ENCODE data around the gene GALNT16.
"Not testable (repeated sequence)": the region's sequence is repeated elsewhere in the genome, so short reads cannot be mapped to it uniquely, and the experiment has no call there.

The GALNT16 gene
- 0 to 0.18 reads per million in 2 experiments for total RNA-seq

GRCh38 chr14:69259527-69260189, at the start of gene GALNT16:
GALNT16 (plus strand) TSS chr14:69260158; CDS start chr14:69260291, 133 bp downstream.
- DNase-seq (ENCODE audit: low read depth) = no peak

GRCh38 chr14:69214393-69214792, 45.6 kb upstream of the GALNT16 start:
- no peak for DNase-seq (ENCODE audit: low read depth)

DNA sequence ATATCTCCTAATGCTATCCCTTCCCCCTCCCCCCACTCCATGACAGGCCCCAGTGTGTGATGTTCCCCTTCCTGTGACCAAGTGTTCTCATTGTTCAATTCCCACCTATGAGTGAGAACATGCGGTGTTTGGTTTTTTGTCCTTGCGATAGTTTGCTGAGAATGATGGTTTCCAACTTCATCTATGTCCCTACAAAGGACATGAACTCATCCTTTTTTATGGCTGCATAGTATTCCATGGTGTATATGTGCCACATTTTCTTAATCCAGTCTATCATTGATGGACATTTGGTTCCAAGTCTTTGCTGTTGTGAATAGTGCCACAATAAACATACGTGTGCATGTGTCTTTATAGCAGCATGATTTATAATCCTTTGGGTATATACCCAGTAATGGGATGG, 42.3 kb upstream of the GALNT16 start:
- DNase-seq (ENCODE audit: low read depth) = not testable (repeated sequence)

GRCh38 chr14:69224946-69225345, 35.0 kb upstream of the GALNT16 start:
- DNase-seq (ENCODE audit: low read depth) = no peak

DNA sequence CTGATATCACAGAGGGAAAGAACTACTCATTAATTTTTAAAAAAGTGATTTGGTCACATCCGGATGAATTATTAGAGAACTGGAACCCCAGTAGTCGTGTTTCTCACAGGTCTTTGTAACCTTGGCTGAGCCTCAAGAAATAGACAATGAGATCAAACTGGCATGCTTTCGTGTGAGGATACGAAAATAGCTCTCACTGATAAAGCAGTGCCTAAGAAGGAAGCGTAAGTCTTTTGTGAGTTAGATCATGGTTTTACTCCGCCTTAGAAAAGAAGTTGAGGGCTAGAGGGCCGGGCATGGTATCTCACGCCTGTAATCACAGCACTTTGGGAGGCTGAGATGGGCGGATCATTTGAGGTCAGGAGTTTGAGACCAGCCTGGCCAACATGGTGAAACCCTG, 33.8 kb upstream of the GALNT16 start:
- DNase-seq (ENCODE audit: low read depth) = no peak

DNA sequence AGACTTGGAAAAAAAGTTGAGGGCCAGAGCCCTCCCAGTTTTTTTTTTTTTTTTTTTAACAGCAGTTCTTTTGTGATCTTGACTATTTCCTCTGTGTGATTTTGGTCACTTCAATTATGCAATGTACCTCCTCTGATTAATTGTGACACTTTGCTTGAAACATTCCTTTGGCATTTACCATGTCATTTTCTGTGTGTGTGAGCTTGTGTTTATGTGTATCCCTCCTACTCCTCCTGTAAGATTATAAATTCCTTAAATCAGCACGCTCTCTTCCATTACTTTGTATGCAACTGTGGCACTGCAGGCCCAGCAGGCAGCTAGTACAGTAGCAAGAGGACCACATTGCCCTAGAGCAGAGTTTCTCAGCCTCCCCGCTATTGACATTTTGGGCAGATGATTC, 33.2 kb upstream of the GALNT16 start:
- no peak for DNase-seq (ENCODE audit: low read depth)

- no peak for DNase-seq (ENCODE audit: low read depth)
These were observed 28.5 kb upstream of the GALNT16 start for GRCh38 chr14:69231486-69231885.

DNA sequence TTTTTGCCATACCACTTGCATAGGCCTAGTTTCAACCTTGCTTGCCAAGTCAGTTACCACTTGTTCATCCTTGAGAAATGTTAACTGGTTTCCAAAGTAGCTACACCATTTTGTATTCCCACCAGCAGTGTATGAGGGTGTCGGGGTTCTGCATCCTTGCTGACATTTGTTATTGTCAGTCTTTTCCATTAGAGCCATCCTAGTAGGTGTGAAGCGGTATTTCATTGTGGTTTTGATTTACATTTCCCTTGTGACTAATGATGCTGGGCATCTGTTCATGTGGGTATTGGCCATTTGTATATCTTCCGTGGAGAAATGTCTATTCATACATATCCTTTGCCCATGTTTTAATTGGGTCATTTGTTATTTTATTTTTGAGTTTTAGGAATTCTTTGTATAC, 27.6 kb upstream of the GALNT16 start:
- DNase-seq (ENCODE audit: low read depth) = no peak

DNA sequence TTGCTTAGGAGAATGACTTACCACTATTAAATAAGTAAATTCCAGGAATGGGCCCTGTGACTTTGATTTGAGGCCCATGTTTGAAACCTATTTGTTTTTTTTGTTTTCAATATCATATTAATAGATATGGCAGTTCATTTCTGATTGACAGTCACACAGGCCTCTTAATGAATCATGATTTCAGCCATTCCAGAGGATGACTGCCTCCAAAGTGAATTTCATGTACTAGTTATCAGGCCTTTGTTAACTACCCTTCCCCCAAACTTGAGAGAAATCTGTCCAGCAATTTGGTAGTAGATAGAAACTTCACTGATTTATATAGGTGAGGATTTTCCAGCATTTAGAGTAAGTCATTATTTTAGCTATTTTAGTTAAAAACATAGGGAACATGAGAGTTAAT, 25.9 kb upstream of the GALNT16 start:
- no peak for DNase-seq (ENCODE audit: low read depth)

DNA sequence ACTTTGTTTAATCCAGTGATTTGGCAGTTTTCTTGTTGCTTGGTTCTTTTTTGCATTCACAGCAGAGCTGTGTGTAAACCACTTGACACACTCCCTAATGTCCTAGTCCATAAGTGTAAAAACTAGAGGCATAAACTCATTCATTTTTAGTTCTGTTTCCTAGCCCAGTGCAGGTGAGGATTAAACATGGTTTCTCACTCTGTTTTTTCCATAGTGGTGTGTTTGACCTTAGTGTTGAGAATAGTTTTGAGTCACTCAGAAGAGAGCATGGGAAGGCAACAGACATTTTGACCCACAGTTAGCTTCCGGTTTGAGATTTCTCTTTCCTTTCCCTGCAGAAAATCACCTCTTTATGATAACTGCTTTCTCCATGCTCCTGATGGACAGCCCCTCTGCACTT, 24.2 kb upstream of the GALNT16 start:
- no peak for DNase-seq (ENCODE audit: low read depth)

DNA sequence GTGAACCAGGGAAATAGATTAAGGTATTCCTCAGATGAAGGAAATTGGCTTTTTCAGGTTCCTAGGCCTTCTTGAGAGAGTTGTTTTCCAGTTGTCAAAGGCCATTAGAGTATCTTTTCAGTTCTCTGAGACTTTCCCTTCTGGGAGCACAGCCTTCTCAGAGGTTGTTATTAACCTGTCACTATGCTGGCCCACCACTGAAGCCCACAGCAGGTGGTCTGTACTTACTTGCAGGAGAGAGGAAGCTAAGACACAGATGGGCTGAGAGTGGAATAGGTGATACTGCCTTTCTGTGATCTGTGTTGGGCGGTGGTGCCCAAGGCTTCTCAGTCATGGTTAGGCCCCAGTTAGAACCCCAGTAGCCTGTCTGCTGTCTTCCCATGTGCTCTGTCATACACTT, 22.8 kb upstream of the GALNT16 start:
- no peak for DNase-seq (ENCODE audit: low read depth)

DNA sequence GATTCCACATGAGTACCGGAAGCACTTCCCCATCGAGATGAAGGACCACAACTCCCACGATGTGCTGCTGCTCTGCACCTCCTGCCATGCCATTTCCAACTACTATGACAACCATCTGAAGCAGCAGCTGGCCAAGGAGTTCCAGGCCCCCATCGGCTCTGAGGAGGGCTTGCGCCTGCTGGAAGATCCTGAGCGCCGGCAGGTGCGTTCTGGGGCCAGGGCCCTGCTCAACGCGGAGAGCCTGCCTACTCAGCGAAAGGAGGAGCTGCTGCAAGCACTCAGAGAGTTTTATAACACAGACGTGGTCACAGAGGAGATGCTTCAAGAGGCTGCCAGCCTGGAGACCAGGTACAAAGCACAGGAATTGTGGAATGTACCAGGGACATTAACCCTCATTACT, 22.4 kb upstream of the GALNT16 start:
- DNase-seq (ENCODE audit: low read depth) = no peak

DNA sequence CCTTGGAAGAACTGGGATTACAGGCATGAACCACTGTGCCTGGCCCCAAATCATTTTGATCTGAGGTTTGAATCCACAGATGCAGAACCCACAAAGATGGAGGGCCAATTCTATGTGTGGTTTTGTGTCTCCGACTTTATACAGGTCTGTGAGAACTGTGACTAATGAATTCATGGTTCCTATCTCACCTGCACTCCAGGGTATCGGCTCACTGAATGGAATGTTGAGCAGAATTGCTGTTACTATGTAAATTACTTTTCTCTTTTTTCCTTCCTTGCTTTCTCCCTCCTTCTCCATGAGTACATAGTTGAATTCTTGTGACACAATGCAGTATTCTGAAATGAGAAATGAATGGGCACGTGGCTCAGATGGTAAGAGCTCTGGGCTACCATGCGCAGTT, 21.1 kb upstream of the GALNT16 start:
- no peak for DNase-seq (ENCODE audit: low read depth)

DNA sequence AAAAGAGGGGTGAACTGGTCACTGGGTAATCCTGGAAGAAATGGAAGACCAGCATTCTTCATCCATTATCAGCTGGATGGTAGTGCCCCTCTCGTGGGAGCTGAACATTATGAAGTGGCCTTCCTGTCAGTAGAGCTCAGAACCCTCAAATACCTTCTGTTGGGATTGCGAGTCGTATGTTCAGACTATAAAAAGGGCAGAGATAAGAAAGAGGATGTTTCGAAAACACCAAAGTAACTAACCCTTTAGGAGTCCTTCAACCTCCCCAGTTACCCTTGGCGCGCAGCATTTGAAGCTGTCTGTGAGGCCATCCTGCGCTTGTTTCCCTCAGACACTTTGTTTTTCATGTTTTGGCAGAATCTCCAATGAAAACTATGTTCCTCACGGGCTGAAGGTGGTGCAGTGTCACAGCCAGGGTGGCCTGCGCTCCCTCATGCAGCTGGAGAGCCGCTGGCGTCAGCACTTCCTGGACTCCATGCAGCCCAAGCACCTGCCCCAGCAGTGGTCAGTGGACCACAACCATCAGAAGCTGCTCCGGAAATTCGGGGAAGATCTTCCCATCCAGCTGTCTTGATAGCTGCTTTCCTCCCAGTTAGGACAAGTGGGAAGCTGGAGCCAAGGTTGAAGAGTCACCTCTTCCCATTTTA, 19.3 kb upstream of the GALNT16 start:
- DNase-seq (ENCODE audit: low read depth) = no peak

DNA sequence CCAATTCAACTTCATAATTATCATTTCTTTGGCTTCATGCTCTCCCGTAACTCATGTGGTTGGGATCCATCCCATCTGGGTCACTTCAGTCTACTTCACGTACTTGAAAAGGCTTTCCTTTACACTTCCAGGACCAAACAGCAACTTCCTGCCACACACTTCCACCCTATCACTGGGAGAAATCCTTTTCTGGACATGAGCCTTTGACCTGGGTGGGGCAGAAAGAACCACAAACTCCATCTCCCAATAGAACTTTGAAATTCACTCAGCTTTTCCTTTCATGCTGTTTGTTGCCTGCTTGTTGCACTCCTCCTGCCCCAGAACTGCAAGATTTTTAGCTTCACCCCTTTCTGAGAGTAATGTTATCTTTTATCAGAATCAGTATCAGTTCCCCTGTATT, 18.4 kb upstream of the GALNT16 start:
- no peak for DNase-seq (ENCODE audit: low read depth)

DNA sequence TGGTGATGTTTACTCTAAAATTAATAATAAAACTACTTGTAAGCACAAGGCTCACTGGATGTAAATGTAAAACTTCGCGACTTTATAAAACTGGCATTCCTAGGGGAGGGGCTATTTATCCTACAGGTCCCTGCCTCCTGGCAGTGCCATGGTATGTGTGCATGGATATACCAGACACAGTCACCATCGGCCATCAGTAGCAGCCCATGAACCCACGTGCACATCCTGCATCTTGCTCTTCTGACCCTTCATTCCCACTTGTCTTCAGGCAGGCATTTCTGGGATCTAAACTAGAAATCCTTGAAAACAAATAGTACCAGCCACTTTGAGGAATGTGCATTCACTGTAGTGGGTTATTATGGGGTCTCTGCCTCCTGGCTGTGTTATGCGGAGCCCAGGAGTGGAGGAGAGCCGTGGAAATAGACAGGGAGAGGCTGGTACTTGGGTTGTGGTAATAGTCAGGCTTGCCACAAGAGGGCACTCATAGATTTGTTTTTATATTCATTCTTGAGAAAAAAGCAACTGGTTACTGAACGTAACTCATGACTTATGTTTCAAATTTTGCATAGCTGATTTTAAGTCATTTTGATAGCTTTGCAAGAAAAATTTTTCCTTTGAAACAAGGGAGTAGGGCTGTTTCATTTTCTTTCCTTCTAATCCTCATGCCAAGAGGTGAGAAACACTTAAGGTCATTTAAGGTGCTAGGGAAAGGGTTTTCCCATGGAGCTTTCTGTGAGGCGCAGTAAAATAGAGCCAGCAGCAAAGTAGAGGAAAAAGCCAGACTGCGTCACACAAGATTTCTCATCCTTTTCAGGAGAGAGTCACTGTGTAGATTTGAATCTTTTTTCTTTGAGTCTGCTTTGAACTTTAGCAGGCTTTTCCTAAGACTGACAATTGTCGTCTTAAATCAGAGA, 17.4 kb upstream of the GALNT16 start:
- peak; percentile 42 for DNase-seq (ENCODE audit: low read depth)

- no peak for DNase-seq (ENCODE audit: low read depth)
These were observed 15.0 kb upstream of the GALNT16 start for GRCh38 chr14:69244946-69245345.

GRCh38 chr14:69246331-69246730, 13.6 kb upstream of the GALNT16 start:
- DNase-seq (ENCODE audit: low read depth) = no peak

DNA sequence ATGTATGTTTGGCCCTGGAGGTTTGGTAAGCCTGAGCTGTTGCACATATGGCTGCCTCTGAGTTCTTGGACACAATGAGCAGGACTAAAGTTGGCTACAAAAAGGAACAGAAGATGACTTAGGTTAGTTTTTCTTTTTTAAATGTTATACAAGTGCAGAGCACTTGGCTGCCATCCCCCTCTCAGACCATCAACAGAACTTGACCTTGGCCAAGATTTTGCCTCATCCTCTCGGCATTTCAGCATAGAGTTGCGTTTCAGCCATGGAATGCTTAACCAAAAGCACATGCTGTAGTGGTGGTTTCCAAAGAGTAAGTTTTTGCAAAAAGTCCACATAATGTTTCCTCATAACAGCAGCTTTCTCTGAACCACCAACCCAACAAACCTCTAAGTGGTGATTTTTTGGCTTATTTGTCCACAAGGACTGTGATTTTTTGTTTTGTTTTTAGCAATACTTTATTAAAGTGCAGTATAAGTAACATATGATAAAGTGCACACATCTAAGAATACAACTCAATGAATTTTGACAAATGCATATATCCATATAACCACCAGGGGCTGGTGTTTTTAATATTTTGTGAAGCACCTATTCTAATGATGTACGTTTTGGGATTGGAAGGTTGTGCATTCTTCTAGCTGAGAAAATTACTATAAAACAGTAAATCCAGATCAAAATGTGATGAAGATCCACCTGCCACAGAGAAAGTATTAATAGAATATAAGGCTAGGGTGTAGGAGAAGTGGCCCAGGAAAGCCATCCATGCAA, 12.1 kb upstream of the GALNT16 start:
- no peak for DNase-seq (ENCODE audit: low read depth)

DNA sequence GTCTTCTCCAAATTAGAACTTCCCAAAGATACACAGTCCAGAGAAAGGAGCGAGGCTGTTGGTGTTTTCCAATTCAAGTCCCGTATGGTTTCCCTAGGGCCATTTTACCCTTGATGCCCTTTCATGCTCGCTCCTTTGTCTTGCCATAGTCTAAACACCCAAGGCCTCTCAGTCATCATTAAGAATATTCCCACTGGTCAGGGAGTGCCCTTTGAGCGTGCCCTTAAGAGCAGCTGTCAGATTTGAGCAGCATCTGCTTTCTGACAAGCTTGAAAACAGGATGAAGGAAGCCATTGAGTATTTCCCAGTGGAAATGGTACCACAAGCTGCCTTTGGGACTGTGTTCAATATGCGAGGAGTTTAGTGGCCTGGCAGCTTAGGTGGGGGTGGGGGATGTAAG, 10.4 kb upstream of the GALNT16 start:
- DNase-seq (ENCODE audit: low read depth) = no peak

GRCh38 chr14:69252851-69253250, 7.1 kb upstream of the GALNT16 start:
- no peak for DNase-seq (ENCODE audit: low read depth)

- no peak for DNase-seq (ENCODE audit: low read depth)
These were observed 811 bp upstream of the GALNT16 start for GRCh38 chr14:69259168-69259526.
